ENCODE results near the gene CR1L. TPM values are rescaled to one million over a fixed set of nuclear protein-coding genes. Genes with fewer than 3 reads are reported as not detected.

Gene CR1L
- total and polyA plus RNA-seq, 9 of the 15 experiments (the other 6 are each of a cell fraction or from before 2014, with no cell fraction given): 10.1 to 74.8 (median 34.3) TPM

DNA sequence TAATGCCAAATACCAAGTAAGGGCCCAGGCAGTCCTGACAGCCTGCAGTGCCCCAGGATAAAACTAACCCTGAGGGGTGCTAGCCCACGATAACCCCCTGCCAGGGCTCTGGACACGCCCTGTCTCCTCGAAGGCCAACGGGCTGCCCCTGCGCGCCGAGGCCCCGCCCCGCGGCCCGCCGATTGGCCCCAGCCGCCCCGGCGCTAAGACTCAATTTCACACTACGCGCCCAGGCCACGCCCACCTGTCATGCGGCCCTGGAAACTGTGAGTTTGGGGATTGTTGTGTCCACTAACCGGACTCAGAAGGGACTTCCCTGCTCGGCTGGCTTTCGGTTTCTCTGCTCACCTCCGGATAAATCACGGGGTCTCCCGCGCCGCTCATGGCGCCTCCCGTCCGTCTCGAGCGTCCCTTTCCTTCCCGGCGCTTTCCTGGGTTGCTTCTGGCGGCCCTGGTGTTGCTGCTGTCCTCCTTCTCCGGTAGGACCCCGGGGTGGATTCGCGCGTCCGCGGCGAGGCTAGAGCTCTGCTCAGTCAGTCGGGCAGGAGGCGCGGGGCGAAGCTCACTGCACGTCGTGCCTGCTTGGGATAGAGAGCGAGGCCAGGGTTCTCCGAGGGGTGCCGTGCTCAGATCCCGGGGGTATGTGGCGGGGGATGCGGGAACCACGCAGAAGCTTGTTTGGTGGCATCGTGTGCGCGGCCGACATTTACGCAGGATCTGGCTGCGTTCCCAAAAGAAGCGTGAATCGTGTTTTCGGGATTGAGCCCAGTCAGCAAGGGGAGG, at the start of gene CR1L (continued):
- TF ChIP-seq, protein P1, sequence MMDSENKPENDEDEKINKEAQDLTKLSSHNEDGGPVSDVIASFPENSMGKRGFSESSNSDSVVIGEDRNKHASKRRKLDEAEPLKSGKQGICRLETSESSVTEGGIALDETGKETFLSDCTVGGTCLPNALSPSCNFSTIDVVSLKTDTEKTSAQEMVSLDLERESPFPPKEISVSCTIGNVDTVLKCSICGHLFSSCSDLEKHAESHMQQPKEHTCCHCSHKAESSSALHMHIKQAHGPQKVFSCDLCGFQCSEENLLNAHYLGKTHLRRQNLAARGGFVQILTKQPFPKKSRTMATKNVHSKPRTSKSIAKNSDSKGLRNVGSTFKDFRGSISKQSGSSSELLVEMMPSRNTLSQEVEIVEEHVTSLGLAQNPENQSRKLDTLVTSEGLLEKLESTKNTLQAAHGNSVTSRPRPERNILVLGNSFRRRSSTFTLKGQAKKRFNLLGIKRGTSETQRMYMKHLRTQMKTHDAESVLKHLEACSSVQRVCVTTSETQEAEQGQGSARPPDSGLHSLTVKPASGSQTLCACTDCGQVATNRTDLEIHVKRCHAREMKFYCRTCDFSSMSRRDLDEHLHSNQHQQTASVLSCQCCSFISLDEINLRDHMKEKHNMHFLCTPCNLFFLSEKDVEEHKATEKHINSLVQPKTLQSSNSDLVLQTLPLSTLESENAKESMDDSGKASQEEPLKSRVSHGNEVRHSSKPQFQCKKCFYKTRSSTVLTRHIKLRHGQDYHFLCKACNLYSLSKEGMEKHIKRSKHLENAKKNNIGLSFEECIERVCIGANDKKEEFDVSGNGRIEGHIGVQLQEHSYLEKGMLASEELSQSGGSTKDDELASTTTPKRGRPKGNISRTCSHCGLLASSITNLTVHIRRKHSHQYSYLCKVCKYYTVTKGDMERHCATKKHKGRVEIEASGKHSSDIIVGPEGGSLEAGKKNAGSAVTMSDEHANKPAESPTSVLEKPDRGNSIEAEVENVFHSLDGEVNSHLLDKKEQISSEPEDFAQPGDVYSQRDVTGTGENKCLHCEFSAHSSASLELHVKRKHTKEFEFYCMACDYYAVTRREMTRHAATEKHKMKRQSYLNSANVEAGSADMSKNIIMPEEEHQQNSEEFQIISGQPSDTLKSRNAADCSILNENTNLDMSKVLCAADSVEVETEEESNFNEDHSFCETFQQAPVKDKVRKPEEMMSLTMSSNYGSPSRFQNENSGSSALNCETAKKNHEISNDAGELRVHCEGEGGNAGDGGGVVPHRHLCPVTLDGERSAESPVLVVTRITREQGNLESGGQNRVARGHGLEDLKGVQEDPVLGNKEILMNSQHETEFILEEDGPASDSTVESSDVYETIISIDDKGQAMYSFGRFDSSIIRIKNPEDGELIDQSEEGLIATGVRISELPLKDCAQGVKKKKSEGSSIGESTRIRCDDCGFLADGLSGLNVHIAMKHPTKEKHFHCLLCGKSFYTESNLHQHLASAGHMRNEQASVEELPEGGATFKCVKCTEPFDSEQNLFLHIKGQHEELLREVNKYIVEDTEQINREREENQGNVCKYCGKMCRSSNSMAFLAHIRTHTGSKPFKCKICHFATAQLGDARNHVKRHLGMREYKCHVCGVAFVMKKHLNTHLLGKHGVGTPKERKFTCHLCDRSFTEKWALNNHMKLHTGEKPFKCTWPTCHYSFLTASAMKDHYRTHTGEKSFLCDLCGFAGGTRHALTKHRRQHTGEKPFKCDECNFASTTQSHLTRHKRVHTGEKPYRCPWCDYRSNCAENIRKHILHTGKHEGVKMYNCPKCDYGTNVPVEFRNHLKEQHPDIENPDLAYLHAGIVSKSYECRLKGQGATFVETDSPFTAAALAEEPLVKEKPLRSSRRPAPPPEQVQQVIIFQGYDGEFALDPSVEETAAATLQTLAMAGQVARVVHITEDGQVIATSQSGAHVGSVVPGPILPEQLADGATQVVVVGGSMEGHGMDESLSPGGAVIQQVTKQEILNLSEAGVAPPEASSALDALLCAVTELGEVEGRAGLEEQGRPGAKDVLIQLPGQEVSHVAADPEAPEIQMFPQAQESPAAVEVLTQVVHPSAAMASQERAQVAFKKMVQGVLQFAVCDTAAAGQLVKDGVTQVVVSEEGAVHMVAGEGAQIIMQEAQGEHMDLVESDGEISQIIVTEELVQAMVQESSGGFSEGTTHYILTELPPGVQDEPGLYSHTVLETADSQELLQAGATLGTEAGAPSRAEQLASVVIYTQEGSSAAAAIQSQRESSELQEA (IDR thresholded peaks at IDR 0.05; ENCODE audit: low read depth): no peak
- TF ChIP-seq ZNF143 (CRISPR knock-in tag; IDR thresholded peaks at IDR 0.05): no peak; the same call in 1 of the 2 replicates
- TF ChIP-seq E2F3 (CRISPR knock-in tag; IDR thresholded peaks at IDR 0.05): peak; percentile 48; the same call in 1 of the 2 replicates
- TF ChIP-seq SMC3 (conservative IDR thresholded peaks at IDR 0.05; ENCODE audit: insufficient read depth, low read depth, low read length): 0 out of 2 replicates have a peak, but pooled peaks have one; percentile 10
- TF ChIP-seq, protein P2, sequence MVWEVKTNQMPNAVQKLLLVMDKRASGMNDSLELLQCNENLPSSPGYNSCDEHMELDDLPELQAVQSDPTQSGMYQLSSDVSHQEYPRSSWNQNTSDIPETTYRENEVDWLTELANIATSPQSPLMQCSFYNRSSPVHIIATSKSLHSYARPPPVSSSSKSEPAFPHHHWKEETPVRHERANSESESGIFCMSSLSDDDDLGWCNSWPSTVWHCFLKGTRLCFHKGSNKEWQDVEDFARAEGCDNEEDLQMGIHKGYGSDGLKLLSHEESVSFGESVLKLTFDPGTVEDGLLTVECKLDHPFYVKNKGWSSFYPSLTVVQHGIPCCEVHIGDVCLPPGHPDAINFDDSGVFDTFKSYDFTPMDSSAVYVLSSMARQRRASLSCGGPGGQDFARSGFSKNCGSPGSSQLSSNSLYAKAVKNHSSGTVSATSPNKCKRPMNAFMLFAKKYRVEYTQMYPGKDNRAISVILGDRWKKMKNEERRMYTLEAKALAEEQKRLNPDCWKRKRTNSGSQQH (CRISPR knock-in tag; IDR thresholded peaks at IDR 0.05): peak; percentile 49; the same call in 1 of the 2 replicates
- peak; percentile 28; the same call in 1 of the 2 replicates for TF ChIP-seq ETV5 (CRISPR knock-in tag; IDR thresholded peaks at IDR 0.05; ENCODE audit: low read depth)
- TF ChIP-seq ASH1L (IDR thresholded peaks at IDR 0.05; ENCODE audit: borderline replicate concordance, low read depth, partially characterized antibody): no peak
- TF ChIP-seq CXXC5 (CRISPR knock-in tag; IDR thresholded peaks at IDR 0.05): peak; percentile 91
- no peak for TF ChIP-seq RUNX1 (IDR thresholded peaks at IDR 0.05; ENCODE audit: low read depth)
- TF ChIP-seq DMBX1 (CRISPR knock-in tag; IDR thresholded peaks at IDR 0.05; ENCODE audit: borderline replicate concordance): 0 out of 2 replicates have a peak, but pooled peaks have one; percentile 16
- no peak for TF ChIP-seq TEAD4 (IDR thresholded peaks at IDR 0.05; ENCODE audit: low read length)
- TF ChIP-seq TEAD4 (CRISPR knock-in tag; IDR thresholded peaks at IDR 0.05; ENCODE audit: borderline replicate concordance): 0 out of 2 replicates have a peak, but pooled peaks have one; percentile 24
- no peak for TF ChIP-seq NFATC3 (IDR thresholded peaks at IDR 0.05)
- peak; percentile 93; the same call in 1 of the 2 replicates for TF ChIP-seq LCOR (CRISPR knock-in tag; IDR thresholded peaks at IDR 0.05)
- no peak for TF ChIP-seq ZNF274 (IDR thresholded peaks at IDR 0.05; ENCODE audit: borderline replicate concordance, low read depth, low read length)
- TF ChIP-seq, protein P3, sequence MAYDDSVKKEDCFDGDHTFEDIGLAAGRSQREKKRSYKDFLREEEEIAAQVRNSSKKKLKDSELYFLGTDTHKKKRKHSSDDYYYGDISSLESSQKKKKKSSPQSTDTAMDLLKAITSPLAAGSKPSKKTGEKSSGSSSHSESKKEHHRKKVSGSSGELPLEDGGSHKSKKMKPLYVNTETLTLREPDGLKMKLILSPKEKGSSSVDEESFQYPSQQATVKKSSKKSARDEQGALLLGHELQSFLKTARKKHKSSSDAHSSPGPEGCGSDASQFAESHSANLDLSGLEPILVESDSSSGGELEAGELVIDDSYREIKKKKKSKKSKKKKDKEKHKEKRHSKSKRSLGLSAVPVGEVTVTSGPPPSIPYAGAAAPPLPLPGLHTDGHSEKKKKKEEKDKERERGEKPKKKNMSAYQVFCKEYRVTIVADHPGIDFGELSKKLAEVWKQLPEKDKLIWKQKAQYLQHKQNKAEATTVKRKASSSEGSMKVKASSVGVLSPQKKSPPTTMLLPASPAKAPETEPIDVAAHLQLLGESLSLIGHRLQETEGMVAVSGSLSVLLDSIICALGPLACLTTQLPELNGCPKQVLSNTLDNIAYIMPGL (CRISPR knock-in tag; IDR thresholded peaks at IDR 0.05): no peak

Data from K562 (cell line).